Stimulated activated CD4-positive, alpha-beta T cell treated with anti-CD3 and anti-CD28 coated beads, Interleukin-4, amount 100 ng/mL, for 1 hour (primary cell): ENCODE data around the gene UBE3A.

Source experiments
- DNase-seq: peaks from one replicate; pipeline ENCODE4 v3.0.0-alpha.2; 2020

The UBE3A gene

GRCh38 chr15:25401501-25401900 is 37.3 kb downstream of the UBE3A start:
- DNase-seq, result no peak

- DNase-seq, result no peak
These were observed 41.7 kb downstream of the UBE3A start for GRCh38 chr15:25397100-25397499.

- no peak for DNase-seq
These were observed 43.9 kb downstream of the UBE3A start for GRCh38 chr15:25394898-25395297.

- no peak for DNase-seq
These were observed 46.0 kb downstream of the UBE3A start for GRCh38 chr15:25392806-25393205.

GRCh38 chr15:25391971-25392721 is 46.7 kb downstream of the UBE3A start:
- no peak for DNase-seq

GRCh38 chr15:25385986-25386385 is 52.8 kb downstream of the UBE3A start:
- no peak for DNase-seq

- DNase-seq, result no peak
These were observed 57.2 kb downstream of the UBE3A start for GRCh38 chr15:25381579-25381978.

GRCh38 chr15:25378501-25378901 is 60.3 kb downstream of the UBE3A start:
- no peak for DNase-seq

- no peak for DNase-seq
These were observed 63.3 kb downstream of the UBE3A start for GRCh38 chr15:25375557-25375956.

- no peak for DNase-seq
These were observed 64.7 kb downstream of the UBE3A start for GRCh38 chr15:25374143-25374542.

- DNase-seq, result no peak
These were observed 66.5 kb downstream of the UBE3A start for GRCh38 chr15:25372298-25372697.

GRCh38 chr15:25368850-25369249 is 70.0 kb downstream of the UBE3A start:
- no peak for DNase-seq

- no peak for DNase-seq
These were observed 72.8 kb downstream of the UBE3A start for GRCh38 chr15:25366058-25366457.

- DNase-seq, result no peak
These were observed 76.3 kb downstream of the UBE3A start for GRCh38 chr15:25362545-25362944.

- no peak for DNase-seq
These were observed 91.1 kb downstream of the UBE3A start for GRCh38 chr15:25347707-25348106.

GRCh38 chr15:25346371-25346770 is 92.5 kb downstream of the UBE3A start:
- no peak for DNase-seq

- DNase-seq, result no peak
These were observed 92.9 kb downstream of the UBE3A start for GRCh38 chr15:25345943-25346342.

GRCh38 chr15:25342629-25343028 is 96.2 kb downstream of the UBE3A start:
- DNase-seq, result no peak

GRCh38 chr15:25339431-25339830 is 99.4 kb downstream of the UBE3A start:
- DNase-seq, result no peak

- no peak for DNase-seq
These were observed 103.5 kb downstream of the UBE3A start for GRCh38 chr15:25335279-25335678.

- no peak for DNase-seq
These were observed 105.8 kb downstream of the UBE3A start for GRCh38 chr15:25333049-25333448.

GRCh38 chr15:25332306-25332705 is 106.5 kb downstream of the UBE3A start:
- no peak for DNase-seq

- DNase-seq, result no peak
These were observed 107.0 kb downstream of the UBE3A start for GRCh38 chr15:25331860-25332259.

- no peak for DNase-seq
These were observed 107.4 kb downstream of the UBE3A start for GRCh38 chr15:25331404-25331803.

GRCh38 chr15:25329696-25330095 is 109.1 kb downstream of the UBE3A start:
- DNase-seq, result no peak
